ENCODE data around the gene NDUFAF8. TPM values are rescaled to one million over a fixed set of nuclear protein-coding genes. Genes with fewer than 3 reads are reported as not detected.

The NDUFAF8 gene
- total RNA-seq, 1 donor from 2014 or later: 15.7 TPM

- H3K4me3 ChIP-seq (ENCODE audit: low read length in 3 of 3): no peak overlapping the region
- no peak overlapping the region for H3K9ac ChIP-seq (ENCODE audit: low read depth in 1 of 3, low read length in 3 of 3)
- no peak overlapping the region for H3K27ac ChIP-seq (ENCODE audit: low read depth, low read length)
- H3K9me3 ChIP-seq (ENCODE audit: control insufficient read depth in 3 of 3, low read length in 3 of 3): no peaks in the 10 kb centered on the region
- H3K4me1 ChIP-seq (ENCODE audit: control insufficient read depth in 3 of 3, insufficient read depth in 3 of 3, low read length in 3 of 3): no peaks in the 10 kb centered on the region
- no peaks in the 10 kb centered on the region for H3K27me3 ChIP-seq (ENCODE audit: control insufficient read depth in 3 of 3, insufficient read depth in 3 of 3, low read length in 3 of 3)
- peaks cover 28 to 36% (median 36%) of the 10 kb centered on the region in 3 donors for H3K36me3 ChIP-seq (ENCODE audit: control insufficient read depth in 3 of 3, insufficient read depth in 3 of 3, low read length in 3 of 3)
Observed at GRCh38 chr17:81267390-81268067, 28.4 kb downstream of the NDUFAF8 start.

- Histone ChIP-seq H3K27ac (ENCODE audit: low read depth, low read length) (no peak overlapping the region), H3K4me1 (ENCODE audit: control insufficient read depth in 3 of 3, insufficient read depth in 3 of 3, low read length in 3 of 3) (no peaks in the 10 kb centered on the region), H3K27me3 (ENCODE audit: control insufficient read depth in 3 of 3, insufficient read depth in 3 of 3, low read length in 3 of 3) (no peaks in the 10 kb centered on the region), H3K9me3 (ENCODE audit: control insufficient read depth in 3 of 3, low read length in 3 of 3) (no peaks in the 10 kb centered on the region), H3K9ac (ENCODE audit: low read depth in 1 of 3, low read length in 3 of 3) (no peak overlapping the region), H3K4me3 (ENCODE audit: low read length in 3 of 3) (no peak overlapping the region), H3K36me3 (ENCODE audit: control insufficient read depth in 3 of 3, insufficient read depth in 3 of 3, low read length in 3 of 3) (peaks cover 36 to 49% (median 37%) of the 10 kb centered on the region in 3 donors)
Observed at GRCh38 chr17:81270279-81270678, 31.2 kb downstream of the NDUFAF8 start.

GRCh38 chr17:81271226-81271625, 32.1 kb downstream of the NDUFAF8 start:
- peaks cover 36 to 48% (median 37%) of the 10 kb centered on the region in 3 donors for H3K36me3 ChIP-seq (ENCODE audit: control insufficient read depth in 3 of 3, insufficient read depth in 3 of 3, low read length in 3 of 3)
- no peaks in the 10 kb centered on the region for H3K9me3 ChIP-seq (ENCODE audit: control insufficient read depth in 3 of 3, low read length in 3 of 3)
- no peak overlapping the region for H3K9ac ChIP-seq (ENCODE audit: low read depth in 1 of 3, low read length in 3 of 3)
- H3K4me3 ChIP-seq (ENCODE audit: low read length in 3 of 3): no peak overlapping the region
- no peaks in the 10 kb centered on the region for H3K27me3 ChIP-seq (ENCODE audit: control insufficient read depth in 3 of 3, insufficient read depth in 3 of 3, low read length in 3 of 3)
- no peaks in the 10 kb centered on the region for H3K4me1 ChIP-seq (ENCODE audit: control insufficient read depth in 3 of 3, insufficient read depth in 3 of 3, low read length in 3 of 3)
- H3K27ac ChIP-seq (ENCODE audit: low read depth, low read length): no peak overlapping the region

- peaks cover 42 to 53% (median 45%) of the 10 kb centered on the region in 3 donors for H3K36me3 ChIP-seq (ENCODE audit: control insufficient read depth in 3 of 3, insufficient read depth in 3 of 3, low read length in 3 of 3)
- no peaks in the 10 kb centered on the region for H3K27me3 ChIP-seq (ENCODE audit: control insufficient read depth in 3 of 3, insufficient read depth in 3 of 3, low read length in 3 of 3)
- H3K9ac ChIP-seq (ENCODE audit: low read depth in 1 of 3, low read length in 3 of 3): no peak overlapping the region
- H3K4me1 ChIP-seq (ENCODE audit: control insufficient read depth in 3 of 3, insufficient read depth in 3 of 3, low read length in 3 of 3): peaks cover 0 to 2% (median 0%) of the 10 kb centered on the region in 3 donors
- H3K27ac ChIP-seq (ENCODE audit: low read depth, low read length): no peak overlapping the region
- no peak overlapping the region for H3K4me3 ChIP-seq (ENCODE audit: low read length in 3 of 3)
- no peaks in the 10 kb centered on the region for H3K9me3 ChIP-seq (ENCODE audit: control insufficient read depth in 3 of 3, low read length in 3 of 3)
Observed at GRCh38 chr17:81272616-81273015, 33.5 kb downstream of the NDUFAF8 start.

- Histone ChIP-seq H3K27ac (ENCODE audit: low read depth, low read length) (no peak overlapping the region), H3K9me3 (ENCODE audit: control insufficient read depth in 3 of 3, low read length in 3 of 3) (no peaks in the 10 kb centered on the region), H3K36me3 (ENCODE audit: control insufficient read depth in 3 of 3, insufficient read depth in 3 of 3, low read length in 3 of 3) (peaks cover 41 to 50% (median 42%) of the 10 kb centered on the region in 3 donors), H3K4me3 (ENCODE audit: low read length in 3 of 3) (no peak overlapping the region), H3K27me3 (ENCODE audit: control insufficient read depth in 3 of 3, insufficient read depth in 3 of 3, low read length in 3 of 3) (no peaks in the 10 kb centered on the region), H3K9ac (ENCODE audit: low read depth in 1 of 3, low read length in 3 of 3) (no peak overlapping the region), H3K4me1 (ENCODE audit: control insufficient read depth in 3 of 3, insufficient read depth in 3 of 3, low read length in 3 of 3) (peaks cover 0 to 4% (median 0%) of the 10 kb centered on the region in 3 donors)
Observed at GRCh38 chr17:81273698-81274470, 34.8 kb downstream of the NDUFAF8 start.

GRCh38 chr17:81274471-81274855, 35.3 kb downstream of the NDUFAF8 start:
- H3K27ac ChIP-seq (ENCODE audit: low read depth, low read length): no peak overlapping the region
- H3K36me3 ChIP-seq (ENCODE audit: control insufficient read depth in 3 of 3, insufficient read depth in 3 of 3, low read length in 3 of 3): peaks cover 44 to 55% (median 45%) of the 10 kb centered on the region in 3 donors
- H3K4me1 ChIP-seq (ENCODE audit: control insufficient read depth in 3 of 3, insufficient read depth in 3 of 3, low read length in 3 of 3): peaks cover 0 to 4% (median 0%) of the 10 kb centered on the region in 3 donors
- no peak overlapping the region for H3K4me3 ChIP-seq (ENCODE audit: low read length in 3 of 3)
- H3K9ac ChIP-seq (ENCODE audit: low read depth in 1 of 3, low read length in 3 of 3): no peak overlapping the region
- no peaks in the 10 kb centered on the region for H3K9me3 ChIP-seq (ENCODE audit: control insufficient read depth in 3 of 3, low read length in 3 of 3)
- H3K27me3 ChIP-seq (ENCODE audit: control insufficient read depth in 3 of 3, insufficient read depth in 3 of 3, low read length in 3 of 3): no peaks in the 10 kb centered on the region

GRCh38 chr17:81276781-81277180, 37.7 kb downstream of the NDUFAF8 start:
- Histone ChIP-seq H3K4me1 (ENCODE audit: control insufficient read depth in 3 of 3, insufficient read depth in 3 of 3, low read length in 3 of 3) (peaks cover 0 to 4% (median 0%) of the 10 kb centered on the region in 3 donors), H3K36me3 (ENCODE audit: control insufficient read depth in 3 of 3, insufficient read depth in 3 of 3, low read length in 3 of 3) (peaks cover 48 to 53% (median 51%) of the 10 kb centered on the region in 3 donors), H3K4me3 (ENCODE audit: low read length in 3 of 3) (no peak overlapping the region), H3K27ac (ENCODE audit: low read depth, low read length) (no peak overlapping the region), H3K9me3 (ENCODE audit: control insufficient read depth in 3 of 3, low read length in 3 of 3) (no peaks in the 10 kb centered on the region), H3K9ac (ENCODE audit: low read depth in 1 of 3, low read length in 3 of 3) (no peak overlapping the region), H3K27me3 (ENCODE audit: control insufficient read depth in 3 of 3, insufficient read depth in 3 of 3, low read length in 3 of 3) (no peaks in the 10 kb centered on the region)

GRCh38 chr17:81277421-81277820, 38.3 kb downstream of the NDUFAF8 start:
- Histone ChIP-seq H3K27me3 (ENCODE audit: control insufficient read depth in 3 of 3, insufficient read depth in 3 of 3, low read length in 3 of 3) (no peaks in the 10 kb centered on the region), H3K4me3 (ENCODE audit: low read length in 3 of 3) (no peak overlapping the region), H3K4me1 (ENCODE audit: control insufficient read depth in 3 of 3, insufficient read depth in 3 of 3, low read length in 3 of 3) (peaks cover 0 to 4% (median 0%) of the 10 kb centered on the region in 3 donors), H3K36me3 (ENCODE audit: control insufficient read depth in 3 of 3, insufficient read depth in 3 of 3, low read length in 3 of 3) (peaks cover 48 to 58% (median 54%) of the 10 kb centered on the region in 3 donors), H3K9ac (ENCODE audit: low read depth in 1 of 3, low read length in 3 of 3) (no peak overlapping the region), H3K9me3 (ENCODE audit: control insufficient read depth in 3 of 3, low read length in 3 of 3) (no peaks in the 10 kb centered on the region), H3K27ac (ENCODE audit: low read depth, low read length) (no peak overlapping the region)

GRCh38 chr17:81277946-81278693, 39.0 kb downstream of the NDUFAF8 start:
- no peaks in the 10 kb centered on the region for H3K9me3 ChIP-seq (ENCODE audit: control insufficient read depth in 3 of 3, low read length in 3 of 3)
- peaks cover 47 to 59% (median 48%) of the 10 kb centered on the region in 3 donors for H3K36me3 ChIP-seq (ENCODE audit: control insufficient read depth in 3 of 3, insufficient read depth in 3 of 3, low read length in 3 of 3)
- H3K4me1 ChIP-seq (ENCODE audit: control insufficient read depth in 3 of 3, insufficient read depth in 3 of 3, low read length in 3 of 3): peaks cover 0 to 4% (median 0%) of the 10 kb centered on the region in 3 donors
- peak overlapping the region in 1 of 3 donors; percentile 22 for H3K4me3 ChIP-seq (ENCODE audit: low read length in 3 of 3)
- no peak overlapping the region for H3K9ac ChIP-seq (ENCODE audit: low read depth in 1 of 3, low read length in 3 of 3)
- no peak overlapping the region for H3K27ac ChIP-seq (ENCODE audit: low read depth, low read length)
- no peaks in the 10 kb centered on the region for H3K27me3 ChIP-seq (ENCODE audit: control insufficient read depth in 3 of 3, insufficient read depth in 3 of 3, low read length in 3 of 3)
